Measurements from ENCODE around the gene ZNF19. TPM values are rescaled to one million over a fixed set of nuclear protein-coding genes. Genes with fewer than 3 reads are reported as not detected.

The ZNF19 gene
- total and polyA plus RNA-seq, 9 of the 15 experiments (the other 6 are each of a cell fraction or from before 2014, with no cell fraction given) = 1.2 to 2.8 (median 1.8) TPM

GRCh38 chr16:71484006-71484893 is 4.9 kb downstream of the ZNF19 start (continued):
- TF ChIP-seq ZBTB40 (IDR thresholded peaks at IDR 0.05) = peak; percentile 92
- no peak for TF ChIP-seq ZBTB40 (CRISPR knock-in tag; IDR thresholded peaks at IDR 0.05)
- TF ChIP-seq SREBF2 (CRISPR knock-in tag; IDR thresholded peaks at IDR 0.05) = 0 out of 2 replicates have a peak, but pooled peaks have one; percentile 29
- TF ChIP-seq DMBX1 (CRISPR knock-in tag; IDR thresholded peaks at IDR 0.05; ENCODE audit: borderline replicate concordance) = peak; percentile 27; the same call in 1 of the 2 replicates
- TF ChIP-seq USF2 (CRISPR knock-in tag; IDR thresholded peaks at IDR 0.05) = no peak
- TF ChIP-seq C11orf30 (IDR thresholded peaks at IDR 0.05; ENCODE audit: low read depth) = peak; percentile 82
- TF ChIP-seq E2F8 (IDR thresholded peaks at IDR 0.05; ENCODE audit: low read depth, partially characterized antibody) = peak; percentile 75
- TF ChIP-seq CXXC5 (CRISPR knock-in tag; IDR thresholded peaks at IDR 0.05) = peak; percentile 46; the same call in 1 of the 2 replicates
- TF ChIP-seq MIER1 (IDR thresholded peaks at IDR 0.05; ENCODE audit: low read depth) = 0 out of 2 replicates have a peak, but pooled peaks have one; percentile 41
- peak; percentile 68 to 70 for TF ChIP-seq KDM1A (IDR thresholded peaks at IDR 0.05)
- TF ChIP-seq CTBP1 (IDR thresholded peaks at IDR 0.05; ENCODE audit: borderline replicate concordance) = peak; percentile 40; the same call in 1 of the 2 replicates
- peak; percentile 72 for TF ChIP-seq MTA1 (IDR thresholded peaks at IDR 0.05; ENCODE audit: borderline replicate concordance)
- TF ChIP-seq NR2C1 (IDR thresholded peaks at IDR 0.05) = peak; percentile 74
- peak; percentile 71 for TF ChIP-seq NR2C1 (tag; IDR thresholded peaks at IDR 0.05)
